GM18519 (cell line): Measurements from ENCODE around the gene CARD8.
"Not testable (repeated sequence)": the region's sequence is repeated elsewhere in the genome, so short reads cannot be mapped to it uniquely, and the experiment has no call there.

Experiments used
- ATAC-seq: cut with Tn5 transposase; IDR thresholded peaks from one replicate; pipeline ENCODE4 v1.9.1; 2021; ENCODE audit warnings: mild to moderate bottlenecking, moderate library complexity; ENCODE audit not compliant: unreplicated experiment, low FRiP score

The CARD8 gene, protein sequence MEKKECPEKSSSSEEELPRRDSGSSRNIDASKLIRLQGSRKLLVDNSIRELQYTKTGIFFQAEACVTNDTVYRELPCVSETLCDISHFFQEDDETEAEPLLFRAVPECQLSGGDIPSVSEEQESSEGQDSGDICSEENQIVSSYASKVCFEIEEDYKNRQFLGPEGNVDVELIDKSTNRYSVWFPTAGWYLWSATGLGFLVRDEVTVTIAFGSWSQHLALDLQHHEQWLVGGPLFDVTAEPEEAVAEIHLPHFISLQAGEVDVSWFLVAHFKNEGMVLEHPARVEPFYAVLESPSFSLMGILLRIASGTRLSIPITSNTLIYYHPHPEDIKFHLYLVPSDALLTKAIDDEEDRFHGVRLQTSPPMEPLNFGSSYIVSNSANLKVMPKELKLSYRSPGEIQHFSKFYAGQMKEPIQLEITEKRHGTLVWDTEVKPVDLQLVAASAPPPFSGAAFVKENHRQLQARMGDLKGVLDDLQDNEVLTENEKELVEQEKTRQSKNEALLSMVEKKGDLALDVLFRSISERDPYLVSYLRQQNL

DNA sequence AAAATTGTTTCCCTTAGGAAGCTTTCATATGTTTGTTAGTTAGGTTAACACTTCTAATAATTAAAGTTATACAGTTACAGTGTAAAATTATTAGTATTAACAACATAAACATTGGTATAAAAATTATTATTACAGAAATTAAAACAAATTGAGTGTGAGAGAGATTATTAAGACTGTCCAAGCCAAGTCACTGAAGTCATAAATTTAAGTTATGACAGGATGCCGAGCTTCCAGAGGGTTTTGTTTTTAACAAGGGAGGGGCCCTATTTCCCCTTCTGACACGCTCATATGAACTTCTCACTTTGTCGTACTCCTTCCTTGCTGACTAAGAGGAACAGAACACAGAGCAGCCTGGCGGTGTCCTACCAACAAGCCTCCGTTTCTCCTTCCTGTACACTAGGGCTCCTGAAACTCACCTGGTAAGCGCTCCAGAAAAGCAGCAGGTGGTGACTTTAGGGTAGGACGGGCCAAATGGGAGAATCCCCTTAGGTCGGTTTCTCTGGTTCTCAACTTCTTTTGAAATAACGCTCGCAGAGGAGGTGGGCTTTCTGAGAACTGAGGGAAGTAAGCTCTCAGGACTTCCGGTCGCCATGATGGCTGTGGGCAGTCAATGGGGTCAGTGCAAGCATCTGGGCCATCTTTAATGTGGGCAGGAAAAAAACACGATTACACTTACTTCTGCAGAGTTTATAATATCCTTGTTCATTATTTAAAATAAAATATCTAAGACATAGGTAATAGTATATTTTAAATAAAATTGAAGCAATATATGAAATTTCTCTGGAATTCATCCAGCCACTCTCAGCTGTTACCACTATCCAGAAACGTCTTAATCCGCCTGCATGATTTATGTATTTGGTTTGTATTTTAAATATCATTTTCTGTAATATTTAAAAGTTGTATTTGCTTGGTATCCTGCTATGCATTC is at the start of gene CARD8:
Gene CARD8 (minus strand): TSS at position 537 of the 928 bp plus-strand sequence. CDS start 14,892 bp downstream, outside the sequence.
- ATAC-seq, result no peak

GRCh38 chr19:48303866-48304265 is 48.2 kb upstream of the CARD8 start:
- no peak for ATAC-seq

DNA sequence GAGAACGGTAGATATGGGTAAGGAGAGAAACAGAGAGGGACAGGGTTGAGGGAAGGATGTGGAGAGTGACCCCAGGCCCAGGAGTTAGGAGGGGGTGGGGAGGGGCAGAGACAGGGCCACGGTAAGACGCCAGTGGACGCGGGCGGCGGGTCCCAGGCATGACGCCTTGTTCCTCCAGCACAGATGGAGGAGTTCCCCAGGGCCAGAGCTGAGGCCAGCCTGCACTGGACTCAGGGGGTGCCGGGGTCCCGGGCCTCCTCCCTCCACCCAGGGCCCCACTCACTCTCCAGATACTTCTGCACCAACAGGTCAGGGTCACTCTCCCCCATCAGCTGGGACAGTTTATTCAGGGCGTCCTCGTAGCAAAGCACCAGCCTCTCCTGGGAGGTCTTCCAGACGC is 47.7 kb upstream of the CARD8 start:
- no peak for ATAC-seq

DNA sequence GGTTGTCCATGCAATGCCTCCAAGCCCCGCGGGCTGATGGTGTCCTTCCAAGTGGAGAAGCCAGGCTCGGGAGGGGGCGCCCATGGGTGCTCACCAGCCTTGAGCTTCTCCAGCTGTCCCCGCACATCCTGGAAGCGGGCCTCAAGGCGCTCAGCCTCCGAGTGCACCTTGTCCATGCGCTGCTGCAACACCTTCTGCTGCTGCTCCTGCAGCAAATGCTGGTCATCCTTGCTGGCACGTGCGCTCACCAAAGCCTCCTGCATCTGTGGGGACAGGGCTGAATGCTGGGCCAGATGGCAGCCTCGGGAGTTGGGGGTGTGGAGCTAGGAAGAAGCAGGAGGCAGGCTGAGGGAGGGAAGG is 46.9 kb upstream of the CARD8 start:
- ATAC-seq, result no peak

DNA sequence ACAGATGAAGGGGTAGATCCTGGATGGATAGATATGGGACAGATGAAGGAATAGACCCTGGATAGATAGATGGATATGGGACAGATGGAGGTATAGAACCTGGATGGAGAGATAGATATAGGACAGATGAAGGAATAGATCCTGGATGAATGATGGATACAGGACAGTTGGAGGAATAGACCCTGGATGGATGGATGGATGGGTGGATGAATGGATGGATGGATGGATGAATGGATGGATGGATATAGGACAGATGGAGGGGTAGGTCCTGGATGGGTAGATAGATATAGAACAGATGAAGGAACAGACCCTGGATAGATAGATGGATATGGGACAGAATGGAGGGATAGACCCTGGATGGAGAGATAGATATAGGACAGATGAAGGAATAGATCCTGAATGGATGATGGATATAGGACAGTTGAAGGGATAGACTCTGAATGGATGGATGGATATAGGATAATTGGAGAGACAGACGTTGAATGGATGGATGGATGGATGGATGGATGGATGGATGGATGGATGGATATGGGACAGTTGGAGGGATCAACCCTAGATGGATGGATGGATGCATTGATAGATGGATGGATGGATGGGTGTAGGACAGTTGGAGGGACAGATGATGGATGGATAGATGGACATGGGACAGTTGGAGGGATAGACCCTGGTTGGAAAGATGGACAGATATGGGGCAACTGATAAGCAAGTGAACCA is 46.3 kb upstream of the CARD8 start:
- ATAC-seq, result no peak

DNA sequence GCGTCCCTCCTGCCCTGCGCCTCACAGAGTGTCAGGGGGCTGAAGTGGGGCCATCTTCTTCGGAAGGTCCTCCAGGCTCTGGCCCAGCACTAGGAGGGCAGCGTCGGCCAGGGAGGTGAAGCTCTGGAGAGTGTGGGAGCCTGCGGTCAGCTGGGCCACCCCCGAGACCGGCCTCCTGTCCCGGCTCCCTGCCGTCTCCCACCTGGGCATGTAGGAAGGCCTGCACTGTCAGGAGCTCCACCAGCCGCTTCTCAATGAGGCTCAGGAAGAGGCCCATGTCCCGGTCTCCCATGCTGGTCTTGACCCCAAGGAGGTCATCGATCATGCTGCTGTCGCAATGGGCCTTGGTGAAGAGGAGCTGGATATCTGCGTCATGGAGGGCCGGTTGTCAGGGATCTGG is 42.3 kb upstream of the CARD8 start:
- no peak for ATAC-seq

DNA sequence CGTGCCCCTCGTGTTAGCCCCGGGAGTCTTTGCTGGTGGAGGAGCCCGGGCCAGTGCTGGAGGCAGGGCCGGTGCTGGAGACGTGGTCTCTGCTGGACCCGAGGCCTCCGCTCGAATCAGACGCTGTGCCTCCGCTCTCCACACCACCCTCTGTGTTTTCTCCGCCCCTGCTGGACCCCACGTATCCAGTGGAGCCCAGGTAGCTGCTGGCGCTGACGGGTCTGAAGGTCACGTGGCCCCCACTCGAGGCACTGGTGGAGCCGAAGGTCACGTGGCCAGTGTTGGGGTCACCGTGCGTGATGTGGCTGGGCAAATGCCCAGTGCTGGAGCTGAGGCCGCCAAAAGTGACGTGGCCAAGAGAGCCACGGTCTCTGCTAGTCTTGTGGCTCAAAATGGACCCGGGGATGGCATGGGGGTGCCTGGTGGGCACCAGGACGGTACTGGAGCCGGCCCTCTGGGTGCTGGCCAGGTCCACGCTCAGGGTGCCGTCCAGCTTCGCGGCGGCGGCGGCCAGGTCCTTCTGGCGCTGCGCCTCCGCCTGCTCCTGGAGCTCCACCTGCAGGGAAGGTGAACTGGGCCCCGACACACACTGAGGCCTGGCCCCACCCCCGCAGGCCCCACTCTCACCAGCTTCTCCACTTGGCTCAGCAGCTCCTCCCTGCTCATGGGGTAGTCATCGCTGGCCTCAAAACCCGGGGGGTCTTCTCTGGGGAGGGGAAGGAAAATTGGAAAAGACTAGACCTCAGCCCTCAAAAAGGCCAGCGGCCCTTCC is 41.4 kb upstream of the CARD8 start:
- ATAC-seq, result no peak

DNA sequence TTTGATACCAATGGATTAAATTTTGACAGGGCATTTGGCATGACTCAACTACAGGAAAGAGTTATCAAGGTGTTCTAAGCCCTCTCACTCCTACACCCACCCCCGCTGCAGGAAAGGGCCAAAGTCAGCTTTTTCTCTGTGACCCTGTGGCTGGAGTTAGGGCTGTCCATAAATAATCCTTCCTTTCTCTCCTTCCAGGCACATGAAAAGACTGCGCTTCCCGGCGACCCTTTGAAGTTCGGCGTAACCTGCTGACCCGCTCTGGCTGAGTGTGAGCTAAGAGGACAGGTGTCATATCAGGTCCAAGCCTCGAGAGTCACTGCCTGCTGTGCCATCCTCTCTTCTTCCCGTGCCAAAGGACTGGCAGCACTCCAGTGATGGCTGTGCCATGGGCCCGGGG is 39.7 kb upstream of the CARD8 start:
- ATAC-seq, result no peak

DNA sequence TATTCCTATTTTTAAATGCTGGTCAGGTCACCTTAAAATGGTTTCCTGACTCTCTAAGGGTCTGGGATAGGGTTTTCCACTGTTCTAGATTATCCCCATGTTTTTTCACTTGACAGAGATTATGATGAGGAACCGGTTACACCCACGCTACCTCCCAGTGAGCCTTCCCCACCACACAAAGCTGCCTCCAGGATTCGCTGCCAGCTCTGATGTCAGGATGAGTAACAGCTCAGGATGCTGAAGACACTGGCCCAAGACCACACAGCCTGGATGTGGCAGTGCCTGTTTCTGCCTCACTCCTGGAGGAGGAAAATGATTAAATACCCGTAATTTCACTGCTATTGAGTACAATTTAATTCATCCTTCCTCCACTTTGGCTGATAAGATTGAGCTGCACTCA is 37.1 kb upstream of the CARD8 start:
- no peak for ATAC-seq

GRCh38 chr19:48291489-48291815 is 35.7 kb upstream of the CARD8 start:
- ATAC-seq, result not testable (repeated sequence)

GRCh38 chr19:48290771-48291488 is 35.2 kb upstream of the CARD8 start:
- no peak for ATAC-seq

GRCh38 chr19:48290401-48290770 is 34.7 kb upstream of the CARD8 start:
- ATAC-seq, result no peak

DNA sequence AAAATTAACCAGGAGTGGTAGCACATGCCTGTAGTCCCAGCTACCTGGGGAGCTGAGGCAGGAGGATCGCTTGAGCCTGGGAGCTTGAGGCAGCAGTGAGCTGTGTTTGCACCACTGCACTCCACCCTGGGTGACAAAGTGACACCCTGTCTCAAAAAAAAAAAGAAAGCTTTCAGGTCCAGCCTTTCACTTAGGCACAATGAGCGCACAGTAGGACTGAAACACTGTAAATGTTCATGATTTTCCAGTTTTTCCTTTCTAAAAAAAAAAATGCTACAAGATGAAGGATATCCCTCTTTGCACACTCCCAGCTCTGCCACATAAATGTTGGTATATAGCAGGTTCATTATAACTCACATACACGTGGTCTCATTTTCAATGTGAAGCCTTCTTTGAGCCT is 32.0 kb upstream of the CARD8 start:
- ATAC-seq, result no peak

GRCh38 chr19:48284896-48285295 is 29.2 kb upstream of the CARD8 start:
- no peak for ATAC-seq

- ATAC-seq, result no peak
Observed at GRCh38 chr19:48283908-48284307, 28.2 kb upstream of the CARD8 start.

- ATAC-seq, result no peak
Observed at GRCh38 chr19:48279747-48280146, 24.0 kb upstream of the CARD8 start.

DNA sequence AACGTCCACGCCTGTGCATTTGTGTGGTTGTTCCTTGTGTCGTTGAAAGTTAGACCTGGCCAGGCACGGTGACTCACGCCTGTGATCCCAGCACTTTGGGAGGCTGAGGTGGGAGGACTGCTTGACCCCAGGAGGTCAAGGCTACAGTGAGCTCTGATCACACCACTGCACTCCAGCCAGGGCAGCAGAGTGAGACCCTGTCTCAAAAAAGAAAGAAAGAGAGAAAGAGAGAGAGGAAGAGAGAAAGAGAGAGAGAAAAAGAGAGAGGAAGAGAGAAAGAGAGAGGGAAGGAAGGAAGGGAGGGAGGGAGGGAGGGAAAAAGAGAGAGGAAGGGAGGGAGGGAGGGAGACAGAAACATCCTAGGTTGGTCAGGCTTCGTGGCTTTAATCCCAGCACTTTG is 19.2 kb upstream of the CARD8 start:
- no peak for ATAC-seq

DNA sequence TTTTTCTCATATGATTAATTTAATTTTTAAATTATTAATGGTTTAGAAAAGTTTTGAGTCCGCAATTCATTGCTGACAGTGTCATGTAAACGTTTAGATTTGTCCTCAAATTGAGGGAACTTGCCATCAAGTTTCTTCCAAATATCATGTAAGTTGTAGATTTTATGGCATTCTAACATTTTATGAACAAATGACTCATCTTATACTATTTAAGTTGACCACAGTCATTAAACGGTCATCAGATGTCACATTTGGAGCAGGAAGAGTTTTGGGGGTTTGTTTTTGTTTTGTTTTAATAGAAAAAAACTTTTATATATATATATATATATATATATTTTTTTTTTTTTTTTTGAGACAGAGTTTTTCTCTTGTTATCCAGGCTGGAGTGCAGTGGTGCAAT is 18.5 kb upstream of the CARD8 start:
- no peak for ATAC-seq

GRCh38 chr19:48271531-48272151 is 15.9 kb upstream of the CARD8 start:
- no peak for ATAC-seq
